ENCODE measurements around the gene CIC. TPM values are rescaled to one million over a fixed set of nuclear protein-coding genes. Genes with fewer than 3 reads are reported as not detected.

Gene CIC
- total and polyA plus RNA-seq, 2 of the 13 experiments (the other 11 are each of a cell fraction or from before 2014, with no cell fraction given) = 5.9 to 8.0 TPM

DNA sequence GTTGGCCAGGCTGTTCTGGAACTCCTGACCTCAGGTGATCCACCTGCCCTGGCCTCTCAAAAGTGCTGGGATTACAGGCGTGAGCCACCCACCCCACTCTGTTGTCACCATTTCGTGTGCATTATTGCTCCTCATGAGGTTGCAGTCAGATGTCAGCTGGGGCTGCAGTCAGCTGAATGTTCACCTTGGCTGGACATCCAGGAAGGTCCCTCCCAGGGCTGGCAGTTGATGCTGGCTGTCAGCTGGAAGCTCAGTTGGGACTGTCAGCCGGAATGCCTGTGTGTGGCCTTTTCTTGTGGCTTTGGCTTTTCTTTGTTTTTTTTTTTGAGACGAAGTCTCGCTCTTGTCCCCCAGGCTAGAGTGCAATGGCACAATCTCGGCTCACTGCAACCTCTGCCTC is 63.0 kb downstream of the CIC start:
- H3K4me2 ChIP-seq (ENCODE audit: low read depth, low read length) = no peak overlapping the region
- POLR2A ChIA-PET = no interaction called here
- H3K4me3 ChIP-seq (replicated peaks in 1 of 3; ENCODE audit: insufficient read depth in 1 of 3, low read depth in 2 of 3, low read length in 3 of 3) = no peak overlapping the region
- H3K4me1 ChIP-seq (ENCODE audit: insufficient read depth, low read length) = peaks cover 27% of the 10 kb centered on the region
- H3K36me3 ChIP-seq (replicated peaks in 1 of 2; ENCODE audit: control insufficient read depth in 1 of 2, insufficient read depth in 2 of 2, low read length in 2 of 2) = peaks cover 6 to 20% of the 10 kb centered on the region in 2 experiments; a peak in 4 of 5 replicates
- ATAC-seq (no peak), DNase-seq (ENCODE audit: low spot score) (no peak), FAIRE-seq (no peak)
- H3K27ac ChIP-seq (ENCODE audit: extremely low read length, insufficient read depth, low read length) = no peak overlapping the region
- WGBS (ENCODE audit: low lambda C conversion rate) = 97% methylated on average over 5 of the region's 6 CpGs
- in situ Hi-C loops (cut with HindIII; ENCODE audit: extremely low pct_ligation_motif_present, low pct_unique_long_range_greater_than_20kb) = no loop called here
- TF ChIP-seq ZNF709 (CRISPR knock-in tag; IDR thresholded peaks at IDR 0.05) = no peak
- TF ChIP-seq LCORL (IDR thresholded peaks at IDR 0.05) = no peak
- no peak for TF ChIP-seq LCORL (CRISPR knock-in tag; IDR thresholded peaks at IDR 0.05)
- no peak for TF ChIP-seq RFX5 (IDR thresholded peaks at IDR 0.05; ENCODE audit: low read depth, low read length)
- TF ChIP-seq PRMT3 (CRISPR knock-in tag; IDR thresholded peaks at IDR 0.05; ENCODE audit: borderline replicate concordance, low read depth) = no peak
- no peak for TF ChIP-seq ZBTB21 (CRISPR knock-in tag; IDR thresholded peaks at IDR 0.05)
- no peak for TF ChIP-seq ZNF503 (CRISPR knock-in tag; IDR thresholded peaks at IDR 0.05)
- no peak for TF ChIP-seq ZNF253 (CRISPR knock-in tag; IDR thresholded peaks at IDR 0.05; ENCODE audit: borderline replicate concordance)
- no peak for TF ChIP-seq SP5 (CRISPR knock-in tag; IDR thresholded peaks at IDR 0.05; ENCODE audit: borderline replicate concordance, low read depth)
- no peak for TF ChIP-seq GLI4 (CRISPR knock-in tag; IDR thresholded peaks at IDR 0.05; ENCODE audit: borderline replicate concordance)
- TF ChIP-seq MNT (IDR thresholded peaks at IDR 0.05) = no peak
- no peak for TF ChIP-seq PHF8 (CRISPR knock-in tag; IDR thresholded peaks at IDR 0.05)
- no peak for TF ChIP-seq ZNF747 (CRISPR knock-in tag; IDR thresholded peaks at IDR 0.05; ENCODE audit: borderline replicate concordance)
- TF ChIP-seq SOX6 (IDR thresholded peaks at IDR 0.05) = no peak
- no peak for TF ChIP-seq SOX6 (CRISPR knock-in tag; IDR thresholded peaks at IDR 0.05)
- no peak for TF ChIP-seq HOXD1 (CRISPR knock-in tag; IDR thresholded peaks at IDR 0.05)
- H3K9me3 ChIP-seq (ENCODE audit: low read length) = no peaks in the 10 kb centered on the region
- H4K20me1 ChIP-seq (ENCODE audit: insufficient read depth, low read length) = no peaks in the 10 kb centered on the region
- no TSS peak for BruUV-seq (replicated peaks)
- no peak overlapping the region for H3K9ac ChIP-seq (ENCODE audit: insufficient read depth, low read depth, low read length)
- intact Hi-C loops (cut with micrococcal nuclease; ENCODE audit: unreplicated experiment) = no loop called here
- H2AFZ ChIP-seq (ENCODE audit: low read length) = no peak overlapping the region
- no peaks in the 10 kb centered on the region for H3K27me3 ChIP-seq (ENCODE audit: control insufficient read depth in 1 of 2, insufficient read depth in 2 of 2, low read length in 2 of 2)
- CTCF ChIA-PET (ENCODE audit: low intra/inter-chr PET ratio, low total read pairs) = no interaction called here
- H3K79me2 ChIP-seq (ENCODE audit: insufficient read depth, low read length) = peaks cover 8% of the 10 kb centered on the region
